HEK293 (cell line): ENCODE measurements around the gene PEX16.

Experiments
- CTCF ChIA-PET: fragments of 350-600 bp; formaldehyde crosslinking; extraction: SDS; loops from one replicate; lab custom pipeline; 2021; ENCODE audit warnings: antibody characterized with exemption; lab: Yijun Ruan, JAX
- POLR2A ChIA-PET: fragments of 300-600 bp; formaldehyde crosslinking; extraction: SDS; loops from one replicate; lab custom pipeline; 2020; ENCODE audit warnings: antibody characterized with exemption, inconsistent platforms; lab: Yijun Ruan, JAX
- H3K27ac ChIP-seq: fragments of 200-500 bp; sonication (Bioruptor generic); 2 replicates; pipeline ENCODE4 v1.5.1; 2014; ENCODE audit warnings: low read depth, low read length, control low read depth, inconsistent platforms; ENCODE audit errors: extremely low read depth
- H3K36me3 ChIP-seq, 2 experiments: fragments of 200-500 bp in 1 of 2; sonication (Bioruptor generic) in 1 of 2; 1 replicate in 1 of 2; 2 replicates in 1 of 2; pipeline ENCODE4 v1.5.1; 2014 to 2017; ENCODE audit warnings: inconsistent platforms in 2 of 2, low read length in 2 of 2; ENCODE audit not compliant: control insufficient read depth in 2 of 2, insufficient read depth in 1 of 2
- H3K4me1 ChIP-seq: fragments of 200-500 bp; sonication (Bioruptor generic); 2 replicates; pipeline ENCODE4 v1.5.1; 2014; ENCODE audit warnings: mild to moderate bottlenecking, low read length, inconsistent platforms; ENCODE audit not compliant: control insufficient read depth, insufficient read depth
- H3K4me3 ChIP-seq: 2 replicates; pipeline ENCODE4 v1.5.1; 2011; ENCODE audit warnings: low read depth, mild to moderate bottlenecking, control low read depth, low read length, moderate library complexity
- H3K9me3 ChIP-seq: fragments of 200-500 bp; sonication (Bioruptor generic); 2 replicates; pipeline ENCODE4 v1.5.1; 2014; ENCODE audit warnings: low read depth, low read length, inconsistent platforms; ENCODE audit not compliant: control insufficient read depth, insufficient read depth
- CTCF ChIP-seq: fragments of 450-650 bp; formaldehyde crosslinking; IDR thresholded peaks from 2 replicates; pipeline ENCODE4 v1.5.1; 2016; ENCODE audit warnings: missing biosample characterization, missing genetic modification characterization
- GLI4 ChIP-seq: fragments of 450-650 bp; formaldehyde crosslinking; IDR thresholded peaks from 2 replicates; pipeline ENCODE4 v1.5.1; 2016; ENCODE audit warnings: missing biosample characterization, missing genetic modification characterization
- PATZ1 ChIP-seq: fragments of 450-650 bp; formaldehyde crosslinking; IDR thresholded peaks from 2 replicates; pipeline ENCODE4 v1.5.1; 2016; ENCODE audit warnings: missing biosample characterization, missing genetic modification characterization
- SCRT1 ChIP-seq: fragments of 450-650 bp; formaldehyde crosslinking; IDR thresholded peaks from 2 replicates; pipeline ENCODE4 v1.5.1; 2016; ENCODE audit warnings: missing biosample characterization, missing genetic modification characterization, borderline replicate concordance
- SETDB1 ChIP-seq: IDR thresholded peaks from one replicate; pipeline ENCODE4 v1.6.1; 2017; ENCODE audit warnings: mild to moderate bottlenecking, low read length, moderate library complexity, mixed read lengths; ENCODE audit not compliant: insufficient read length
- SP2 ChIP-seq: fragments of 450-650 bp; formaldehyde crosslinking; IDR thresholded peaks from 2 replicates; pipeline ENCODE4 v1.5.1; 2016; ENCODE audit warnings: missing biosample characterization, missing genetic modification characterization
- ZBTB21 ChIP-seq: fragments of 450-650 bp; formaldehyde crosslinking; IDR thresholded peaks from 2 replicates; pipeline ENCODE4 v1.5.1; 2017; ENCODE audit warnings: missing biosample characterization, missing genetic modification characterization
- ZFHX2 ChIP-seq: fragments of 450-650 bp; formaldehyde crosslinking; conservative IDR thresholded peaks from 2 replicates; pipeline ENCODE4 v1.5.1; 2016; ENCODE audit warnings: missing biosample characterization, missing genetic modification characterization
- ZFP41 ChIP-seq: fragments of 450-650 bp; formaldehyde crosslinking; IDR thresholded peaks from 2 replicates; pipeline ENCODE4 v1.5.1; 2016; ENCODE audit warnings: missing biosample characterization, missing genetic modification characterization, borderline replicate concordance
- ZNF140 ChIP-seq: fragments of 450-650 bp; formaldehyde crosslinking; IDR thresholded peaks from 2 replicates; pipeline ENCODE4 v1.5.1; 2016; ENCODE audit warnings: missing biosample characterization, missing genetic modification characterization
- ZNF184 ChIP-seq: fragments of 450-650 bp; IDR thresholded peaks from 2 replicates; pipeline ENCODE4 v1.5.1; 2018; ENCODE audit warnings: missing biosample characterization, mild to moderate bottlenecking, missing genetic modification characterization
- ZNF214 ChIP-seq: fragments of 450-650 bp; formaldehyde crosslinking; IDR thresholded peaks from 2 replicates; pipeline ENCODE4 v1.5.1; 2017; ENCODE audit warnings: missing biosample characterization, mild to moderate bottlenecking, missing genetic modification characterization, borderline replicate concordance
- ZNF248 ChIP-seq: fragments of 450-650 bp; formaldehyde crosslinking; IDR thresholded peaks from 2 replicates; pipeline ENCODE4 v1.5.1; 2017; ENCODE audit warnings: missing biosample characterization, missing genetic modification characterization
- ZNF280C ChIP-seq: fragments of 450-650 bp; formaldehyde crosslinking; IDR thresholded peaks from 2 replicates; pipeline ENCODE4 v1.5.1; 2016; ENCODE audit warnings: missing biosample characterization, missing genetic modification characterization
- ZNF37A ChIP-seq: fragments of 450-650 bp; IDR thresholded peaks from 2 replicates; pipeline ENCODE4 v1.5.1; 2018; ENCODE audit warnings: missing biosample characterization, missing genetic modification characterization
- ZNF416 ChIP-seq: fragments of 450-650 bp; formaldehyde crosslinking; IDR thresholded peaks from 2 replicates; pipeline ENCODE4 v1.5.1; 2016; ENCODE audit warnings: missing biosample characterization, missing genetic modification characterization
- ZNF596 ChIP-seq: fragments of 450-650 bp; IDR thresholded peaks from 2 replicates; pipeline ENCODE4 v1.5.0; 2018; ENCODE audit warnings: missing biosample characterization, mild to moderate bottlenecking, missing genetic modification characterization, moderate library complexity
- ZNF621 ChIP-seq: fragments of 450-650 bp; formaldehyde crosslinking; IDR thresholded peaks from 2 replicates; pipeline ENCODE4 v1.5.1; 2017; ENCODE audit warnings: missing biosample characterization, missing genetic modification characterization
- ZNF626 ChIP-seq: fragments of 450-650 bp; sonication (Bioruptor Pico); formaldehyde crosslinking; IDR thresholded peaks from 2 replicates; pipeline ENCODE4 v1.5.1; 2018; ENCODE audit warnings: missing biosample characterization, missing genetic modification characterization, inconsistent platforms
- ZNF664 ChIP-seq: fragments of 450-650 bp; formaldehyde crosslinking; IDR thresholded peaks from 2 replicates; pipeline ENCODE4 v1.5.1; 2016; ENCODE audit warnings: missing biosample characterization, missing genetic modification characterization
- ZNF792 ChIP-seq: fragments of 450-650 bp; formaldehyde crosslinking; IDR thresholded peaks from 2 replicates; pipeline ENCODE4 v1.5.1; 2016; ENCODE audit warnings: missing biosample characterization, missing genetic modification characterization
- ZNF830 ChIP-seq: fragments of 450-650 bp; IDR thresholded peaks from 2 replicates; pipeline ENCODE4 v1.5.0; 2018; ENCODE audit warnings: missing biosample characterization, missing genetic modification characterization, low read depth, mild to moderate bottlenecking, moderate library complexity
- ZSCAN18 ChIP-seq: fragments of 450-650 bp; formaldehyde crosslinking; IDR thresholded peaks from 2 replicates; pipeline ENCODE4 v1.5.1; 2016; ENCODE audit warnings: missing biosample characterization, missing genetic modification characterization
- TF ChIP-seq, protein P1 (sequence below): fragments of 450-650 bp; formaldehyde crosslinking; IDR thresholded peaks from 2 replicates; pipeline ENCODE4 v1.5.1; 2016; ENCODE audit warnings: missing biosample characterization, missing genetic modification characterization, low read depth

The PEX16 gene

DNA sequence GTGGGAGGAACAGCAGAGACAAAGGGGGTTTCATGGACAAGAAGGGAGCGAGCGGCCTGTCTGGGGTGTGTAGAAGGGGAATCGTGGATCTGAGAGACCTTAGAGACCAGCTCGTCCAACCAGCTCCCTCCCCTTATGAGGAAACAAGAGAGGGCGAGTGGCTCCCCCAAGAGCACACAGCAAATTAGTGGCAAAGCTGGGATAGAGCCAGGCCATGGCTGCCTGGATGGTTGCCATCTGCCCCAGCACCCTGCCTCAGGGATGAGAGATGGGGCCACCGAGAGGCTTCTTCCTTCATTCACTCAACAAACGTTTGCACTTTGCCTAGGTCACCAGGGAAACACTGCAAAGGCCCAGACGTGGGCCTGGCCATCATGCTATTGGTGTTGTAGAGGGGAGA lies 28.1 kb downstream of the PEX16 start:
- no peak overlapping the region for H3K4me3 ChIP-seq
- ChIA-PET CTCF (interaction anchor here (4.2 kb wide), 1 partner anchor 17 kb away, joined by 17 read pairs; no protein-coding TSS in a partner anchor), POLR2A (no interaction called here)
- H3K36me3 ChIP-seq = no peaks in the 10 kb centered on the region
- TF ChIP-seq ZNF621 (no peak), ZNF416 (tag by site-specific recombination) (no peak), ZNF140 (tag by site-specific recombination) (no peak), ZNF792 (tag by site-specific recombination) (no peak), GLI4 (no peak), ZNF184 (no peak), SETDB1 (no peak), ZNF626 (tag by site-specific recombination) (no peak), ZFHX2 (tag by site-specific recombination) (no peak), CTCF (tag by site-specific recombination) (no peak), ZNF596 (tag by site-specific recombination) (no peak), ZNF830 (tag by site-specific recombination) (no peak)
- H3K4me1 ChIP-seq = no peaks in the 10 kb centered on the region
- H3K9me3 ChIP-seq = no peaks in the 10 kb centered on the region
- H3K27ac ChIP-seq = no peak overlapping the region

GRCh38 chr11:45887587-45887986 lies 30.1 kb downstream of the PEX16 start:
- CTCF ChIA-PET = interaction anchor here (4.2 kb wide), 1 partner anchor 15 kb away, joined by 17 read pairs; no protein-coding TSS in a partner anchor
- no peak overlapping the region for H3K4me3 ChIP-seq
- H3K27ac ChIP-seq = no peak overlapping the region
- no peaks in the 10 kb centered on the region for H3K36me3 ChIP-seq
- H3K4me1 ChIP-seq = no peaks in the 10 kb centered on the region
- TF ChIP-seq PATZ1 (no peak), ZSCAN18 (tag by site-specific recombination) (no peak), ZNF37A (no peak), ZFP41 (tag by site-specific recombination) (no peak), ZBTB21 (tag by site-specific recombination) (no peak), ZNF248 (tag by site-specific recombination) (no peak), SP2 (tag by site-specific recombination) (no peak), SCRT1 (no peak), ZNF214 (tag by site-specific recombination) (no peak), ZNF280C (no peak), ZNF664 (tag by site-specific recombination) (no peak)
- TF ChIP-seq, protein P1, sequence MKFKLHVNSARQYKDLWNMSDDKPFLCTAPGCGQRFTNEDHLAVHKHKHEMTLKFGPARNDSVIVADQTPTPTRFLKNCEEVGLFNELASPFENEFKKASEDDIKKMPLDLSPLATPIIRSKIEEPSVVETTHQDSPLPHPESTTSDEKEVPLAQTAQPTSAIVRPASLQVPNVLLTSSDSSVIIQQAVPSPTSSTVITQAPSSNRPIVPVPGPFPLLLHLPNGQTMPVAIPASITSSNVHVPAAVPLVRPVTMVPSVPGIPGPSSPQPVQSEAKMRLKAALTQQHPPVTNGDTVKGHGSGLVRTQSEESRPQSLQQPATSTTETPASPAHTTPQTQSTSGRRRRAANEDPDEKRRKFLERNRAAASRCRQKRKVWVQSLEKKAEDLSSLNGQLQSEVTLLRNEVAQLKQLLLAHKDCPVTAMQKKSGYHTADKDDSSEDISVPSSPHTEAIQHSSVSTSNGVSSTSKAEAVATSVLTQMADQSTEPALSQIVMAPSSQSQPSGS (tag by site-specific recombination) = no peak
- TF ChIP-seq, all 188 proteins: peak for 0
- POLR2A ChIA-PET = no interaction called here
- no peaks in the 10 kb centered on the region for H3K9me3 ChIP-seq
